Neuron (in vitro differentiated cells): Measurements from ENCODE around the gene SCN2A.
"Not testable (repeated sequence)": the region's sequence is repeated elsewhere in the genome, so short reads cannot be mapped to it uniquely, and the experiment has no call there.

Source experiments
- H2AFZ ChIP-seq: one replicate; pipeline ENCODE4 v1.6.1; 2013; ENCODE audit warnings: low read depth, mild to moderate bottlenecking, inconsistent platforms, low read length, moderate library complexity
- H3K27me3 ChIP-seq: one replicate; pipeline ENCODE4 v1.6.1; 2013; ENCODE audit warnings: low read length; ENCODE audit not compliant: insufficient read depth
- H3K36me3 ChIP-seq: one replicate; pipeline ENCODE4 v1.6.1; 2013; ENCODE audit warnings: low read length; ENCODE audit not compliant: insufficient read depth
- H3K4me1 ChIP-seq: one replicate; pipeline ENCODE4 v1.6.1; 2013; ENCODE audit warnings: low read length; ENCODE audit not compliant: insufficient read depth
- H3K4me3 ChIP-seq: 2 replicates; pipeline ENCODE4 v1.5.1; 2013; ENCODE audit warnings: mild to moderate bottlenecking, low read length, moderate library complexity
- H3K9me3 ChIP-seq: one replicate; pipeline ENCODE4 v1.6.1; 2013; ENCODE audit warnings: low read length

Gene SCN2A

GRCh38 chr2:165305391-165306096 lies 66.3 kb downstream of the SCN2A start:
- no peak overlapping the region for H3K4me3 ChIP-seq
- no peaks in the 10 kb centered on the region for H3K36me3 ChIP-seq
- H3K4me1 ChIP-seq: no peaks in the 10 kb centered on the region
- H3K9me3 ChIP-seq: no peaks in the 10 kb centered on the region
- H3K27me3 ChIP-seq: no peaks in the 10 kb centered on the region
- H2AFZ ChIP-seq: no peak overlapping the region

GRCh38 chr2:165307317-165307716 lies 68.1 kb downstream of the SCN2A start:
- Histone ChIP-seq H3K4me1 (no peaks in the 10 kb centered on the region), H3K4me3 (no peak overlapping the region), H3K27me3 (no peaks in the 10 kb centered on the region), H3K9me3 (no peaks in the 10 kb centered on the region), H3K36me3 (no peaks in the 10 kb centered on the region), H2AFZ (no peak overlapping the region)

GRCh38 chr2:165311949-165312348 lies 72.7 kb downstream of the SCN2A start:
- Histone ChIP-seq H3K9me3 (no peaks in the 10 kb centered on the region), H3K4me1 (no peaks in the 10 kb centered on the region), H2AFZ (no peak overlapping the region), H3K36me3 (no peaks in the 10 kb centered on the region), H3K27me3 (no peaks in the 10 kb centered on the region), H3K4me3 (no peak overlapping the region)

- Histone ChIP-seq H3K27me3 (no peaks in the 10 kb centered on the region), H3K9me3 (no peaks in the 10 kb centered on the region), H2AFZ (no peak overlapping the region), H3K4me3 (no peak overlapping the region), H3K36me3 (no peaks in the 10 kb centered on the region), H3K4me1 (no peaks in the 10 kb centered on the region)
These were observed 73.8 kb downstream of the SCN2A start for GRCh38 chr2:165312999-165313398.

GRCh38 chr2:165313509-165313908 lies 74.3 kb downstream of the SCN2A start:
- Histone ChIP-seq H3K4me1 (no peaks in the 10 kb centered on the region), H3K9me3 (no peaks in the 10 kb centered on the region), H3K4me3 (no peak overlapping the region), H3K27me3 (no peaks in the 10 kb centered on the region), H3K36me3 (no peaks in the 10 kb centered on the region), H2AFZ (no peak overlapping the region)

- Histone ChIP-seq H3K36me3 (no peaks in the 10 kb centered on the region), H3K27me3 (no peaks in the 10 kb centered on the region), H3K9me3 (no peaks in the 10 kb centered on the region), H3K4me1 (no peaks in the 10 kb centered on the region), H2AFZ (no peak overlapping the region), H3K4me3 (no peak overlapping the region)
These were observed 89.1 kb downstream of the SCN2A start for GRCh38 chr2:165328272-165328671.

- not testable (repeated sequence) for H3K4me3 ChIP-seq, H3K4me1 ChIP-seq, H3K27me3 ChIP-seq, H3K36me3 ChIP-seq, H3K9me3 ChIP-seq, H2AFZ ChIP-seq
These were observed 105.1 kb downstream of the SCN2A start for GRCh38 chr2:165344276-165344675.

- H3K4me1 ChIP-seq: no peaks in the 10 kb centered on the region
- no peaks in the 10 kb centered on the region for H3K27me3 ChIP-seq
- no peaks in the 10 kb centered on the region for H3K36me3 ChIP-seq
- no peak overlapping the region for H3K4me3 ChIP-seq
- no peak overlapping the region for H2AFZ ChIP-seq
- H3K9me3 ChIP-seq: no peaks in the 10 kb centered on the region
These were observed 109.2 kb downstream of the SCN2A start for GRCh38 chr2:165348441-165348840.

GRCh38 chr2:165349181-165349580 lies 110.0 kb downstream of the SCN2A start:
- Histone ChIP-seq H3K36me3 (no peaks in the 10 kb centered on the region), H3K27me3 (no peaks in the 10 kb centered on the region), H3K9me3 (no peaks in the 10 kb centered on the region), H3K4me1 (no peaks in the 10 kb centered on the region), H2AFZ (no peak overlapping the region), H3K4me3 (no peak overlapping the region)

- Histone ChIP-seq H3K27me3 (no peaks in the 10 kb centered on the region), H3K36me3 (no peaks in the 10 kb centered on the region), H3K4me1 (no peaks in the 10 kb centered on the region), H3K4me3 (no peak overlapping the region), H2AFZ (no peak overlapping the region), H3K9me3 (no peaks in the 10 kb centered on the region)
These were observed 118.5 kb downstream of the SCN2A start for GRCh38 chr2:165357758-165358157.

GRCh38 chr2:165361514-165361913 lies 122.3 kb downstream of the SCN2A start:
- Histone ChIP-seq H3K4me1 (no peaks in the 10 kb centered on the region), H2AFZ (no peak overlapping the region), H3K27me3 (no peaks in the 10 kb centered on the region), H3K4me3 (no peak overlapping the region), H3K9me3 (no peaks in the 10 kb centered on the region), H3K36me3 (no peaks in the 10 kb centered on the region)

- Histone ChIP-seq H2AFZ (no peak overlapping the region), H3K4me1 (peaks cover 12% of the 10 kb centered on the region), H3K27me3 (no peaks in the 10 kb centered on the region), H3K9me3 (no peaks in the 10 kb centered on the region), H3K36me3 (no peaks in the 10 kb centered on the region), H3K4me3 (no peak overlapping the region)
These were observed 130.1 kb downstream of the SCN2A start for GRCh38 chr2:165369131-165369897.

GRCh38 chr2:165369898-165370296 lies 130.7 kb downstream of the SCN2A start:
- no peaks in the 10 kb centered on the region for H3K27me3 ChIP-seq
- H3K4me3 ChIP-seq: no peak overlapping the region
- no peaks in the 10 kb centered on the region for H3K36me3 ChIP-seq
- H2AFZ ChIP-seq: no peak overlapping the region
- H3K4me1 ChIP-seq: peaks cover 12% of the 10 kb centered on the region
- H3K9me3 ChIP-seq: no peaks in the 10 kb centered on the region
